Mucosa of rectum (tissue), 2 donors: ENCODE results near the gene CNTNAP5.

Experiments used
- H3K27ac ChIP-seq, 2 donors: one replicate each; pipeline ENCODE4 v1.7.0; 2013; ENCODE audit warnings: inconsistent platforms in 2 of 2, low read depth in 2 of 2, low read length in 2 of 2
- H3K27me3 ChIP-seq, 2 donors: one replicate each; pipeline ENCODE4 v1.7.0; 2013; ENCODE audit warnings: low read length in 2 of 2; ENCODE audit not compliant: control insufficient read depth in 2 of 2, insufficient read depth in 2 of 2
- H3K36me3 ChIP-seq, 2 donors: one replicate each; pipeline ENCODE4 v1.7.0; 2013; ENCODE audit warnings: low read length in 2 of 2; ENCODE audit not compliant: control insufficient read depth in 2 of 2, insufficient read depth in 2 of 2
- H3K4me1 ChIP-seq, 2 donors: one replicate each; pipeline ENCODE4 v1.7.0; 2013; ENCODE audit warnings: low read length in 2 of 2, mild to moderate bottlenecking in 1 of 2; ENCODE audit not compliant: control insufficient read depth in 2 of 2, insufficient read depth in 2 of 2
- H3K4me3 ChIP-seq, 2 donors: one replicate each; pipeline ENCODE4 v1.7.0; 2013; ENCODE audit warnings: low read length in 2 of 2
- H3K9ac ChIP-seq, 2 donors: one replicate each; pipeline ENCODE4 v1.7.0; 2013; ENCODE audit warnings: low read length in 2 of 2, low read depth in 1 of 2, mild to moderate bottlenecking in 1 of 2
- H3K9me3 ChIP-seq, 2 donors: one replicate each; pipeline ENCODE4 v1.7.0; 2013; ENCODE audit warnings: low read length in 2 of 2; ENCODE audit not compliant: control insufficient read depth in 2 of 2
- donor health status: healthy.
- donor health status: Normal muscosa, but diverticular disease.

CNTNAP5 gene

GRCh38 chr2:124025171-124025580, at the start of gene CNTNAP5:
CNTNAP5 (plus strand) TSS chr2:124025287; CDS start chr2:124025651, 364 bp downstream.
- H3K9me3 ChIP-seq = no peaks in the 10 kb centered on the region
- H3K27me3 ChIP-seq = peaks cover 0 to 4% of the 10 kb centered on the region in 2 donors
- H3K27ac ChIP-seq = no peak within 1 kb of the TSS
- H3K9ac ChIP-seq = no peak within 1 kb of the TSS
- no peak within 1 kb of the TSS for H3K4me3 ChIP-seq
- H3K4me1 ChIP-seq = no peaks in the 10 kb centered on the region
- no peaks in the 10 kb centered on the region for H3K36me3 ChIP-seq

DNA sequence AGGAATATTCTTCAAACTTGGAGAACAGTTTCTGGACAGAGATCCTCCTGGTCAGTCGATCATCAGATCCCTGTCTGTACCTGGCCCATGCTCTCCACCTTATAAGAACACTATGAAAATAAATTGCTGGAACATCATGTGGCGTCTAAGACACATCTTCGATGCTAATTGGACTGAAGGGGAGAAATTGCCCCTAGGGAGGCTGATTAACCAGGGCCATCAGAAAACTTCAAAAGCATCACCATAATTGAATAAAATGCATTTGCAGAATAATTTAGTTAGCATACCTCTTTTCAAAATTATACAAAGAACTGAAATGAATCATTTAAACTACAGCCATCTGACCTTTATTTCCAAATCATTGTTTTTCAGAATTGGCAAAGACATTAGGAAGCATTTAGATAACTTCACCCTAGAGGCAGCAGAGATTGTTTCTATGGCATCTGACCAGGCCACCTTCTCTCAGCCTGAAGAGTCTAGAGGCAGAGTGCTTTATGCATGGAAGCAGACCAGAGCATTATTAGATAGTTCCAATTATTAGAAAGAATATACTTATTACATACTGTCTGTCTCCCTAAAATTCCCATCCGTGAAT, 48.9 kb upstream of the CNTNAP5 start:
- Histone ChIP-seq H3K4me3 (no peak overlapping the region), H3K36me3 (no peaks in the 10 kb centered on the region), H3K27ac (no peak overlapping the region), H3K9me3 (peaks cover 0 to 3% of the 10 kb centered on the region in 2 donors), H3K4me1 (no peaks in the 10 kb centered on the region), H3K27me3 (no peaks in the 10 kb centered on the region), H3K9ac (no peak overlapping the region)

DNA sequence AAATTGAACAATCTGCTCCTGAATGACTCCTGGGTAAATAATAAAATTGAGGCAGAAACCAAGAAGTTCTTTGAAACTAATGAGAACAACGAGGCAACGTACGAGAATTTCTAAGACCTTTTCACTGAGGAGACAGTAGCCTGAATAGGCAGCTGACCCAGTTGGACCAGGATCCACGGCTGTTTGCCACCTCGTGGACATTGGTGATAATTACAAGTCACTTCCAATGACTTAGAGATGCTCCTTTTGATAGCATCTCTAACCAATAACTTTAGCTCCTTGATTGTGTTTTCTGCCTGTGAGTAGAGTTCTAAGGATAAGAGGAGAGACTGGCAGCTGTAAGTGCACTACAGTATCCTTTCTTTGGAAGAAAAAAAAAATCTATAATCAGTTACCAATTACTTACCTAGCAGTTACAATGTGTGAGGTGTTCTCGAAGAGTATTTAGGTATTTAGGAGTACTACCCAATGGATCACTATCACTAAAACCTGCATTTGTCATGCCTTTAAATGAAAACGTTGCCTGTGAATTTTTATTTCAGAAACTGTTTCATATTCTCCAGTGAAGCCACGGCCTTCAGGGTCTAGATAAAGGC, 31.3 kb upstream of the CNTNAP5 start:
- Histone ChIP-seq H3K4me3 (no peak overlapping the region), H3K27ac (no peak overlapping the region), H3K9ac (no peak overlapping the region), H3K36me3 (no peaks in the 10 kb centered on the region), H3K27me3 (no peaks in the 10 kb centered on the region), H3K9me3 (no peaks in the 10 kb centered on the region), H3K4me1 (no peaks in the 10 kb centered on the region)

DNA sequence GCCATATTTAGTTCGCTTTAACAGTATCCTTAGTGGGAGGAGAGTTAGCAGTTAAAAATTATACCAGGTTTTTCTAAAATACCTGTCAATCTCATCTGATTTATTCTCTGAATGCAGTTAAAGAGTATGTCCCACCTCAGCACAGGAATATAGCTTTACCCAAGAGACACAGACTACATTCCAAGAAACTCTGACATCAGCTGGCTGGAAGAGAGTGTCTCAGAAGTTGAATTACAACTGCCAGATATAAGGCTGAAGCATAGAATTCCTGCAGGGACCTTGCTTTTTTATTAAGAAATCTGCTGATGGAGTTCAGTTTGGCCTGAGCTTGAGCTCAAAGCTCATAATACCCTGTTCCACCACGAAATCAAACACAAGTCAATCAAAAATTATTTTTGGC, 25.4 kb upstream of the CNTNAP5 start:
- Histone ChIP-seq H3K4me3 (no peak overlapping the region), H3K27ac (no peak overlapping the region), H3K27me3 (no peaks in the 10 kb centered on the region), H3K36me3 (no peaks in the 10 kb centered on the region), H3K9me3 (no peaks in the 10 kb centered on the region), H3K4me1 (no peaks in the 10 kb centered on the region), H3K9ac (no peak overlapping the region)

- no peaks in the 10 kb centered on the region for H3K36me3 ChIP-seq
- H3K27me3 ChIP-seq = no peaks in the 10 kb centered on the region
- H3K4me1 ChIP-seq = no peaks in the 10 kb centered on the region
- H3K27ac ChIP-seq = no peak overlapping the region
- H3K9me3 ChIP-seq = no peaks in the 10 kb centered on the region
- no peak overlapping the region for H3K4me3 ChIP-seq
- no peak overlapping the region for H3K9ac ChIP-seq
Observed at GRCh38 chr2:124001696-124002430, 23.2 kb upstream of the CNTNAP5 start.

DNA sequence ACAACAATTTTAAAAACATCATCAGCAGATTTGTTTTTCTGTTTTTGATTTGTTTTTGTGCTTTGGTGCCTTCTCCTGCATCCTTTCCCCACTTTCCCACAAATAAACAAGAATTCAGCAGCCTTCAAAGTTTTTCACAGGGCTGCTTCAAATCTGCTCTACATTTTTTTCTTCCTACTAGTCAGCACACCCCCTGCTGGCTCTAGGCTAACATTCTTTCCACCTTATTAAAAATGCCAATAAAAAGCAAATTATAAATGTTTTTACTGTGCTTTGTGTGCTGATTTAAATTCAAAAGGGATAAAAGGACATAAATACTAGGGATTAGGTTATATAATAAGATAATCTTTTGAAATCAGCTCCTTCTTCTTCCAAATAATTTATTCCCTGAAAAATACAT, 6.2 kb upstream of the CNTNAP5 start:
- Histone ChIP-seq H3K4me1 (no peaks in the 10 kb centered on the region), H3K9ac (no peak overlapping the region), H3K36me3 (no peaks in the 10 kb centered on the region), H3K27ac (no peak overlapping the region), H3K9me3 (no peaks in the 10 kb centered on the region), H3K4me3 (no peak overlapping the region), H3K27me3 (no peaks in the 10 kb centered on the region)

GRCh38 chr2:124024561-124025170, 421 bp upstream of the CNTNAP5 start:
- no peak overlapping the region for H3K4me3 ChIP-seq
- no peaks in the 10 kb centered on the region for H3K36me3 ChIP-seq
- H3K4me1 ChIP-seq = no peaks in the 10 kb centered on the region
- H3K27ac ChIP-seq = no peak overlapping the region
- no peak overlapping the region for H3K9ac ChIP-seq
- no peaks in the 10 kb centered on the region for H3K9me3 ChIP-seq
- H3K27me3 ChIP-seq = peaks cover 0 to 4% of the 10 kb centered on the region in 2 donors

- H3K9me3 ChIP-seq = no peaks in the 10 kb centered on the region
- peaks cover 0 to 4% of the 10 kb centered on the region in 2 donors for H3K27me3 ChIP-seq
- no peak overlapping the region for H3K27ac ChIP-seq
- H3K36me3 ChIP-seq = no peaks in the 10 kb centered on the region
- no peak overlapping the region for H3K9ac ChIP-seq
- H3K4me1 ChIP-seq = no peaks in the 10 kb centered on the region
- no peak overlapping the region for H3K4me3 ChIP-seq
Observed at GRCh38 chr2:124025891-124026434, 876 bp downstream of the CNTNAP5 start.

DNA sequence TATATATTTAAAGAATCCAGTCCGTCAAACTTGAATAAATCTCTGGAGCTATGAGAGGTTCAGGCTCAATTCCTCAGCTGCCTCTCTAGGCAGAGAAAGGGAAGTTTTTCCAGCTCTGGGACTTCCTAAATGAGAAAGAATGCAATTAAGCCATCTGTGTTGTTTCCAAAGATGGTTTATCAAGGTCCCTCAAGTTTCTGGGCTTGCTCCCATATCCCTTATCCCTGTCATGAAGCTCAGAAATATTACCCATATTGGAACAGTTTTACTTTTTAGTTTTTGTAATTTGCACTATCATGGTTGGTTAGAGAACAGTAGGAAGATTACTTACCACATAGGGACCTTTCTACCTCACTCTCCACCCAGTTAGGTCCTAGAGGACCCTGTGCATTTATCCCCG, 1.4 kb downstream of the CNTNAP5 start:
- Histone ChIP-seq H3K4me3 (no peak overlapping the region), H3K27ac (no peak overlapping the region), H3K36me3 (no peaks in the 10 kb centered on the region), H3K27me3 (peaks cover 0 to 4% of the 10 kb centered on the region in 2 donors), H3K4me1 (no peaks in the 10 kb centered on the region), H3K9me3 (no peaks in the 10 kb centered on the region), H3K9ac (no peak overlapping the region)

DNA sequence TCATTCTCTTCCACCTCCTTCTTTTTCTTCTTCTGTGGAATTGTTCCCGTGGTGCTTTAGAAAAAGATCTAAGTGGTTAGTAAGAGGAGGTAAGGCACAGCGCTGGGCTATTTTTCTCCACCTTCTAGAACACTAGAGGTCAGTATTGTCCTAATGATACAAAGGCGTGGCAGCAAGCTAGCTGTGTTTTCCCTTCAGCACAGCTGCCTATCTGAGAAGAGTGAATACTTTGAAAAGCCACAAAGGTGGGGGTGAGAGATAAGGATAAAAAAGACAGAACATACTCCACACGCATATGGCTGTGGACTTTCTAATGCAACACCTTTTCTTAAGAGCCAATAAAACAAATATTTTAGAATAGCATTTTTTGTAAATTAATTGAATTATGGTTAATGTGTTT, 2.1 kb downstream of the CNTNAP5 start:
- Histone ChIP-seq H3K4me3 (no peak overlapping the region), H3K4me1 (no peaks in the 10 kb centered on the region), H3K27me3 (peaks cover 0 to 4% of the 10 kb centered on the region in 2 donors), H3K9me3 (no peaks in the 10 kb centered on the region), H3K27ac (no peak overlapping the region), H3K36me3 (no peaks in the 10 kb centered on the region), H3K9ac (no peak overlapping the region)
